T-helper 22 cell (primary cell): ENCODE results near the gene CDH13.

ENCODE experiments used
- DNase-seq: peaks from one replicate; pipeline ENCODE4 v3.0.0-alpha.2; 2020; ENCODE audit warnings: low read depth

The CDH13 gene

DNA sequence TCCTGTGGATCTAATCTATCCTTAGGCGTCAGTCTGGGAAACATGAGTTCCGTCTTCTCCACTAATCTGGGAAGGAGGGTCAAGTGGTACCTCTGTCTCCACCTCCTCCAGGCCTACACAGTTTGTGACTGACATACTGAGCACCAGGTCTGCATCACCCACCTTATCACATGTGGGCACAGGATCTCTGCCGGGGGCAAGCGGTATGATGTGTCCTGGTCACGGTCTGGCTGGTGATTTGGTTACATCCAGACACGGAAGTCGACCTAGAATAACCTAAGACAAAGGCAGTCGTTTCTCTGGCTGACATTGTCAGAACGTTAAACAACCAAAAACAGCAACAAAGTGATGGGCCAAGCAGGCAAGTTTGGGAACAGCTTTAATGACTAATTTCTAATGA lies 1098.5 kb downstream of the CDH13 start:
- no peak for DNase-seq

DNA sequence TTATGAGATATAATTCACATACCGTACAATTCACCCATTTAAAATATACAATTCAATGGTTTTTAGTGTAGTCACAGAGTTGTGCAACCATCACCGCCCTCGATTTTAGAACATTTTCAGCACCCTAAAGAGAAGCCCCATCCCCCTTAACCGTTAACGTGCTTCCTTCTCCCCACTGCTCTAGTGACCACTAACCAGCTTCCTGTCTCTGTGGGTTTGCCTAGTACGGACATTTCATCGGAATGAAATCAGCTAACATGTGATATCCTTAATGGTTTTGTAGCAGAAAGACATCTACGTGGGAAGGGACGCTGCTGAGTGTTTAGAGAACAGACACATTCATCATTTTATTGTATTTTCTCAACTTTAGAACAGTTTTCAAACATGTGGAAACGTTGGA lies 1100.2 kb downstream of the CDH13 start:
- no peak for DNase-seq

DNA sequence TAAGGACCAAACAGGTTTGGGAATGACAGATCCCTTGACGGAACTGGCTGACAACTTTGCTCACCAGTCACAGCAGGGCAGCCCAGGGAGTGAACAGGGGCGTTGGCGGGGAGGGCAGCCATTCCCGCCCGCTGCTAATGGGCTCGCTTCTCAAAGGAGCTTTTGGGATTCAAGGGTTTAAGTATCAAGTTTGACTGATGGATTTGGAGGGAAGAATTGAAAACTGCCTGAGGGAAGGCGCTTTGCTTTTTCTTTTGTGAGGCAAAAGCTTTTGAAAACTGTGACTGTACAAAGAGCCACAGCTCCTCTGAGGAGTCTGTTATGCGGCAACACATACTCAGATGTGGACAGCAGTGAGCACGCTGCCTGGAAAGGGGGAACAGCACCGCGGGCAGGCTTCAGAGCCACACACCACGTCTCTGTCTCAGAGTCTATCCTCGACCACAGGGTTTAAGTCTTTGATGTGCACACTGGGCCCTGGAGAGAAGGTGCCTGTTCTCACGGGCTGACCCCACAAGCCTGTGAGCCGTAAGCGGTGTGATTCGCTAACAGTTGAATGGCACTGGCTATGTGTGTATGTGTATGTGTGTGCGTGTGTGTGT lies 1101.1 kb downstream of the CDH13 start:
- DNase-seq, result no peak

DNA sequence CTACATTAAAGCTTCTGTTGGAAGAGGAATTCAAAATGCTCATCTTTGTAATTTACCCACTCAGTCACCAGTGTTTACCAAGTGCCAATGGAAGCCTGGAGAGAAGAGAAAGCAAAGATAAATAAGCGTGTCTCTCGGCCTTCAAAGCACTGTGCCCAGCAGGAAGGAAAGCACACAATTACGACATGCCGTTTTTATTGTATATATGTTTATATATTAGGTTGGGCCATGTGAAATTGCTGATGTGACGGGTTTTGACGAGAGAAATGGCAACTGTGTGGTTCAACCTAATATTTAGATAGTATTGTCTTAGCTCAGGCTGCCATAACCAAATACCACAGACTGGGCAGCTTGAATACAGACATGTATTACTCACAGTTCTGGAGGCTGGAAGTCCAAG lies 1101.7 kb downstream of the CDH13 start:
- no peak for DNase-seq

DNA sequence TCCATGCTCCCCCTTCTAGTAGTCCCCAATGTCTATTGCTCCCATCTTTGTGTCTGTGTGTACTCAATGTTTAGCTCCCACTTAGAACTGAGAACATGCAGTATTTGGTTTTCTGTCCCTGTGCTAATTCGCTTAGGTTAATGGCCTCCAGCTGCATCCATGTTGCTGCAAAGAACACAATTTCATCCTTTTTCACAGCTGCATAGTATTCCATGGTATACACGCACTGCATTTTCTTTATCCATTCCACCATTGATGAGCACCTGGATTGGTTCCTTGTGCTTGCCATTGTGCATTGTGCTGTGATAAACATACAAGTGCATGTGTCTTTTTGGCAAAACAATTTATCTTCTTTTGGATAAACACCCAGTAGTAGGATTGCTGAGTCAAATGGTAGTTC lies 1104.0 kb downstream of the CDH13 start:
- no peak for DNase-seq

DNA sequence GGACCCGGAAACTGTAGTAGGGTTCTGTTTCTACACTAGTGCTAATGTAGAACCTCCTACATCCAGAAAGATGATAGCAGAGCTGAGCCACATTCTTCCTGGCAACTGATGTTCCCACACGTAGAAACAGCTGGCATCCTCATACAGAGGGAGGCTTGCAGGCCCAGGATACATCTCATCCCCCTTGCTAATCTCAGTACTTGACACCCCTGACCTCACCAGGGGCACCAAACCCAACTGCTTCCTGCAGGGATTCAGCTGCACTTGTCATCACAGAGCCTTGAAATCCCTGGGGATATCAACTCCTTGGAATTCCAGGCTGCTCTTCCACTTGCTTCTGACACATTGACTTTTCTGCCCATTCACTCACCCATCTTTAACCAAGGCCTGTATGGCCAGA lies 1105.8 kb downstream of the CDH13 start:
- DNase-seq, result no peak

DNA sequence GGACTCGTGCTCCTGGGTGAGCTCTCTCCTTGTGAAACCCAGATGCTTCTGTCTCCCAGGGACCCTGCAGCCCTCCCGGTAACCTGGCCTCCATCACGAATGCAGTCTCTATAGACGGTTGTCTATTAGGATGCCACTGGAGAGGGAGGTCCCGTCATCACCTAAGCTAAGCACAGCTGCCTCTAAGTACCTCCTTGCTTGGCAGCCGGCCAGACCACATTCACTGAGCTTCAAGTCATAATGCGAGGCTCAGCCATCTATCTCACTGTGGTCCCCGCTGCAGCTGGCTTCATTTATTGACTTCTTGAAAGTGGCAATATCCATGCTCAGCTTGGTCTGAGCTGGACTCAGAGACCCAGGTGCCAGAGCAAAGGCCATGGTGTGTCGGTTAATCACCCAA lies 1106.5 kb downstream of the CDH13 start:
- DNase-seq, result no peak

DNA sequence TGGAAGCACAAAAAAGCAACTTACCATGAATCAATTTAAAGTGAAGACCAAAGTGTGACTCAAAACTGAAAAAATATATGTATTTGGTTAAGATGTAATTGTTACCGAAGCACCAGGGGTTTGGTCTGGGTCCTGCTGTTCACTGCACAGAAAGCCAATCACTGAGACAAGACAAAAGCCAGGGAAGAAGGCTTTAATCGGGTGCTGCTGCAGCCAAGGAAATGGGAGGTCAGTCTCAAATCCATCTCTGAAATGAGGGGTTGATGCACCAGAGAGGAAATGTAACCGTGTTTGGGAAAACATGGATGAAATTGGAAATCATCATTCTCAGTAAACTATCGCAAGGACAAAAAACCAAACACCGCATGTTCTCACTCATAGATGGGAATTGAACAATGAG lies 1107.4 kb downstream of the CDH13 start:
- DNase-seq, result no peak

DNA sequence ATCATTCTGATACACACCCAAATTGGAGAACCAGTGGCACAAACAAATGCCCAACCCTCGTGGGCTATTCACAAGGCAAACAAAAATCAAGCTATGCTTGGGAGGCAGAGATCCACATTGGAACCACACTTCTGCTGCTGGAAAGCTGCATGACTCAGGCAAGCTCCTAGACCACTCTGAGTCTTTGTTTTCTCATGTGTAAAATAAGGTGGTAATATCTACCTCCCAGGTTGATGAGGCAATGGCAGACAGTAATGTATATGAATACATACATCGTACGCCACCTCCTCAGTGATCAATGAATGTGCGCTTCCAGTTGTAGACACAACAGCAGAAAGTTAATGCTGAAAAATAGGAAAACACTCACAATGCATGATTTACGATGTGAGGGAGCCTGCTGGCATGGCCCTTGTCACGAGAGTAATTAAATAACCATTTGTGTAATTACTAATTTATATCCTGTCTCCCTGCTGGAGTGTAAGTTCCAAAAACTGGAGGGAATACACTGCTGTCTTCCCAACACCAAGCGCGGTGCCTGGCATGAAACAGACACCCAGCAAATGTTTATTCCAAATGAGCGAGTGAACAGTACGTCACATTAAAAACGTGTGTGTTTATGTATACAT lies 1111.1 kb downstream of the CDH13 start:
- DNase-seq, result no peak

DNA sequence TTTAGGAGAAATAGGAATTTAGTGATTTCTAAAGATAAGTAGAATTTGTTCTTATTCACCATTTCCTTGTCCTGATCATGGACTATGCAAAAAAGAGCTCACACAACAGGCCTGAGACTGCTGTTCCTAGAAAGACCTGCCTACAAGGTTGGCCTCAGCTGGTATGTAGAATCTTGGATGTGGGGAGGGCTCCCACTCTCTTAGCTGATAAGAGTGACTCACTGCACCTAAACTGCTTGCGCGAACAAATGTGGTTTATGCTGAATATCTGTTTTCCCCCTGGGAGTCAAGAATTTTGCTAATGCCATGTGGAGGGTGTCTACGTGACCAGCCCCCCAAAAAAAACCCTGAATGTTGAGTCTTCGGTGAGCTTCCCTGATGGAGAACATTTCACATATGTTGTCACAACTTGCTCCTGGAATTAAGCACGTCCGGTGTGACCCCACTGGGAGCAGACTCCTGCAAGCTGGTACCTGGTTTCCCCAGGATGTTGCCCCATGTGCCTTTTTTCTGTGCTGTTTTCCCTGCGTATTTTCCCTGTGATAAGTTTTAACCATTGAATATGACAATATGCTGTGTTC lies 1112.2 kb downstream of the CDH13 start:
- no peak for DNase-seq

DNA sequence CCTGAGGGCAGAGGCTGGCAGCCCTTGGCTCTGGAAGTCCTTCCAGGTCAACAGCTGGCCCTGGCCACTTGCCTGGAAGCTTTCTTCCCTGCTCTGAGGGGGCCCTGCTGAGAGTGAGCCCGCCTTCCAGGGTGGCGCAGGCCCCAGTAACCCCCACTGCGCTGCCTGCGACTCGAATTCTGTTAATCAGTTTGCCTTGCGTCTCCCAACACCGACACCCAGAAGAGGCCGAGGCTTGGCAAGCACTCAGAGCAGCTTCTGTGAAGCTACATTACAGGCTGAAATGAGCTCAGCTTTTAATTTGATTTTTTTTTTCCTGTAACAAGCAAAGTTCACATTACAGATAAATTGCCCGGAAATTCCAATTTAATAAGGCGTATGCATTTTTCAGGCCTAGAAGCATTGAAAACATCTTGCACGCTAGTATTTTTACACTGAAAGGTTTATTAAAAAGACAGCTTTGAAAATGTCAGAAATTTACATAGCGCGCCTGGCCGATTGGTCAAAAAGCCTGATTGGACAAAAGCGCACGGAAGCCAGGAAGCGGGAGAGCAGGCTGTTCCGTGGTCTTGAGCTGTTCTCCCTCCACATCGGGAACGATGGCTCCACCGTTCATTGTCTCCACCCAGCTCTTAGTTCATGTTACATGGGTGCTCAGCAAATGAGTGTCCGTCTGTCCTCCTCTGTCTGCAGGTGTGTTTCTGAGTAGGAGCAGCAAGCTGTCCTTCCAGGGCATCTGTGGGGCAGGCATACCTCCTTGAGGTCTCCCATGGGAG lies 1115.5 kb downstream of the CDH13 start:
- DNase-seq, result no peak

DNA sequence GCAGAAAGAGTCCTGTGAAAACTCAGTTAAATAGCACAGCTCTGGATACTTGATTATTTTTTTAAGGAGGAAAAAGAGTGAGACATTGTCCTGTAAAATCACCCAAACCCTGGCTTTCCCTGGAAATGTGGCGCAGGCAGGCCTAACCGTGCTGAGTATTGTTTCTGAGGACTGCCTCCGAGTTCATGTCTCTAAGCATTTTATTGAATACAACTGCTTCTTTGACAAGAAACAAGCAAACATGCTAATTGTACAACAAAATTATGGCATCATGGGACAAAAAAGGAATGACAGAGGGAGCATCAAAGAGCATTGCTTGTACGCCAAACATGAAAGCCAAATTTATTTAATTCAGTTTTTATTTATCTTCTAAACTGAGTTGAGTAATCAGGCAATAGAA lies 1116.5 kb downstream of the CDH13 start:
- no peak for DNase-seq

DNA sequence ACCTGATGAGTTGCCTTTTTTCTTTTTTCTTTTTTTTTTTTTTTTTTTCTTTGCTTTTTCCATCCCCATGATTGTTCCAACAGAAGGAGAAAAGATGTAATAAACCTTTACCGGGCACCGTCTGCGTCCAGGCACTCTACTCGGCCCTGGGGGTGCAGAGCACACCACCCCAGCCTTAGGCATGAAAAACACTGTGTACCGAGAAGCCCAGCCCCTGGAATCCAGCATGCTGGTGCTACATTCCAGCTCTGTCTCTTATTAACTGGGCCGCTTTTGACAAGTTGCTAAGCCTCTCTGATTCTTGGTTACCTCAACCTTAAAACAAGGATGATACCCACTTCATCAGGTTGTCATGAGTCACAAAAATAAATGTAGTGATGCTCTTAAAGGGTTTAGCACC lies 1117.0 kb downstream of the CDH13 start:
- no peak for DNase-seq

DNA sequence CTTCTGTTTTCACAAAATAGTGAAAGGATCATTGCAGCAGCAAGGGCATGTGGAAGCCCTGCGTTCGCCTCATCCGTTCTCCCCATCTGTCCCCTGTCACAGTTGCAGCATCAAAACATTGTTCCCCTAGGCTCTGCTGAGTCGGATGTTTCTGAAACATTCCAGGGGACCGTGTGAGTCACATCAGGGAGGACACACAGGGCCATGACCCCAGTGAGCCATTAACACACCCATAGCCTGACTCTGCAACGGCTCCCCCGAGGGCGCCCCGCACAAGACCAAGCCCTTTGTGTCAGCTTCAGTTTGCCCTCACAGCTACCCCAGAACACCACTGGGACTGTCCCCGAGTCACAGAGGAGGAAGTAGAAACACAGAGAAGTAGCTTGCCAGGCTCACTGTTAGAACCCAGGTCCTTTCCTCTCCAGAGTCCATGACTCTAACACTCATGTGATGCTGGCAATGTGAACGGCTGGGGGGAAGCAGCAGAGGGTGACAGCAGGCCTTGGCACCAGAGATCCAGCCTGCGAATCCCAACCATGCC lies 1117.7 kb downstream of the CDH13 start:
- no peak for DNase-seq

DNA sequence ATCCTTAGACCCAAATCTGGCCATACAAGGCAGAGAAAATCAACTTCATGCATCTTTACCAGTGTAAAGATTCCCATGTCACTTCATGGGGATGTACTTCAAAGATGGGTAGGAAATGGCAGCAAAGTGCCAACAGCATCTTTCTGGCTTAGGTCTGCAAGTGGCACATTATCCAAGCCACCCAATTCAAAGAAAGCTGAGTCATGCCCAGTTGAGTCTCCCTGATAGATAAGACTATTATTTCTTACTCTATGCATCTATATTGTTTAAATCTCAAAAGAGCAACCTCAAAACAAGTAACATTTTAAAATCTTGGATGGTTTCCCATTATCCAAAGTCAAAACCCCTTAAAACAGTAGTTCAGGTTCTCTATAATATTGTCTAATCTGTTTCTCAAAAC lies 1119.8 kb downstream of the CDH13 start:
- no peak for DNase-seq

DNA sequence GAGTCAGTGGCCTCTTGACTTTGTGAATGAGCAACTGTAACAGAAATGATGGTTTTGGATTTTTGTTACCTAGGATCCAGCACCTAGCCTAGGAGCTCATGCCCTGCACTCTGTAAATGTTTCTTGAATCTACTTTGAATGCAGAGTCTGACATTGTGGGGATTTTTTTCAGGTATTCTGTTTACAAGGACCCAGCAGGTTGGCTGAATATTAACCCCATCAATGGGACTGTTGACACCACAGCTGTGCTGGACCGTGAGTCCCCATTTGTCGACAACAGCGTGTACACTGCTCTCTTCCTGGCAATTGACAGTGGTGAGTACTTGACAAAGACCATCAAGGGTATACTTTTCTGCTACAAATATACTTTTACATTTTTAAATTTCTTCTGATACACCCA lies 1121.2 kb downstream of the CDH13 start:
- DNase-seq, result no peak

DNA sequence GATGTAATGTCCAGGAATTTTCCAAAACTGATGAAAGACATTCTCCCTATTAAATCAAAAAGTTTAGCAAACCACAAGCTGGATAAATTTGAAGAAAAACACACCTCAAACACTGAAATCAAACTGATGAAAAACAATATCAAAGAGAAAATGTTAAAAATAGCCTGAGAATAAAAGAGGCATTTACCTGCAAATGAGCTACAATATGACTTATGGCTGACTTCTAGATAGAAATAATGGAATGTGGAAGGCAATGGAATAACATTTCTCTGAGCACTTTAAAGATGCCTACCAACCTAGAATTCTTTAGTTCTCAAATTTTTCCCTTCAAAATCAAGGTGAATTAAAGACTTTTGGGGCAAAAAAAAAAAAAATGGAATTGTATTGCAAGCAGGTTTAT lies 1128.6 kb downstream of the CDH13 start:
- no peak for DNase-seq

DNA sequence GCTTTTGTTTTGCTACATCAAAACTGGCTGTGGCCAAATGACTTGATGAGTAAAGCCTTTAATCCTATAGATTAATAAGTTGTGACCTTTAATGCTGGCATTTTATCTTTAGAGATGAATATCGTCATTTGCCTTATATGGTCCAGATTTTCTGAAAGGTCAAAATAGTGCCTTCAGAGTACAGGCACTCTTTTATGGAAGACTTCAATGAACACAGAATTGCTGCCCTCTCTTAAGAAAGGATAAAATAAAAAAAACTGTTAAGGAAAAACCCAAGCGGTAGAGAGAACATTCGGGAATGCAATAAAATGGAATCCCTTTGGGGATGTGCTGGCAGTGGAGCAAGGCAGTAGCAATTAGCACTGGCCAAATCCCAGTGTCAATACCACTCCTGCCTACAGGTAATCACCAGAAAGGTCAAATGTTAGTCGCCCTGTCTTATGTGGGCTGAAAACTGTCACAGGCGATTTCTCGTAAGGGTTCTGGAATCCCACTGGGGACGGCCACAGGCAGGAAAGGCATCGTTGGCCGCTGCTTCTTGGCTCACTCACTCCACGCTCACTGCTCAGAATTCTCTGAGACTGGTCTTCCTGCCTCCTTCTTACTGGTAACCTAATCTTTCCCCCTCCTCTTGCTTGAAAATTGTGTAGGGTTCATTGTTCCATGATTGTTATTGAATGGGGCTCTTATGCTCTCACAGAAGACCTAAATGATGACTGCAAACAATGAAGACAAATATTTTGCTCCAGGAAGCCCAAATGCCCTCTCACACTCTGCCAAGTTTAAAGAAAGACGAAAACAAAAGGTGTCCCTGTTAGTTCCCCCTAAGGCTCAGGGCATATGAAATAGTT lies 1135.6 kb downstream of the CDH13 start:
- DNase-seq, result no peak

DNA sequence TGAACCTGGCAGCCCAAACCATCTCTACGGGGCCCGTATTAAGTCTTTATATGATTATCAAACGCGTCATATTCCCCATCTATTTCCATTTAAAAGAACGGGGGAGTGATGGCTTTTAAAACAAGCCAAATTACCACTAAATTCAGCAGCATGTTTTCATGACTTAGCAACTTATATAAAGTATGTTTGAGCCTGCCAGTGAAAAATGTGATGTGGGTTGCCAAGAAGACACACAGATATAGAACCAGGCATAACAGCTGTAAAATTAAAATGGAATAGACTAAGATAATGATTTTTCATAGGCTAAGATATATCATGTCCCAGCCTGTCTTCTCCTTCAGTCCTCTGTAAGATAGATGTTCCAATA lies 1136.2 kb downstream of the CDH13 start:
- DNase-seq, result no peak

DNA sequence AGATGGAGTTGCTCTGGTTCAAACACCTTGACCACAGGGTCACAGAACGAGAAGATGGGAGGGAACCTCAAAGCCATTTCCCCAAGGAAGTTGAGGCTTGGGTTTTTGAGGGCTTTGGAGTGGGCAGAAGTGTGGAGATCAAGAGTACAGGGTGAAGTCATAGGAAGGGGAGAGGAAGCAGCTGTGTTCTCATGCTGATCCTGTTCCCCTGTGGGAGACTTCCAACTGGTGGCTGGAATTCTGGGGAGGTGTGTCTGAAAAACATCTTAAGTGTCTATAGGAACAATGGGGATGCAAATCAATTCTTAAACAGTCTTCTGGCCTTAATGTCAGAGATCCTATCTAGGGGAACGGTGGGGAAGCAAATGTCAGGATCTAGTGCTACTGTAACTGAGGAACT lies 1142.2 kb downstream of the CDH13 start:
- DNase-seq, result no peak

DNA sequence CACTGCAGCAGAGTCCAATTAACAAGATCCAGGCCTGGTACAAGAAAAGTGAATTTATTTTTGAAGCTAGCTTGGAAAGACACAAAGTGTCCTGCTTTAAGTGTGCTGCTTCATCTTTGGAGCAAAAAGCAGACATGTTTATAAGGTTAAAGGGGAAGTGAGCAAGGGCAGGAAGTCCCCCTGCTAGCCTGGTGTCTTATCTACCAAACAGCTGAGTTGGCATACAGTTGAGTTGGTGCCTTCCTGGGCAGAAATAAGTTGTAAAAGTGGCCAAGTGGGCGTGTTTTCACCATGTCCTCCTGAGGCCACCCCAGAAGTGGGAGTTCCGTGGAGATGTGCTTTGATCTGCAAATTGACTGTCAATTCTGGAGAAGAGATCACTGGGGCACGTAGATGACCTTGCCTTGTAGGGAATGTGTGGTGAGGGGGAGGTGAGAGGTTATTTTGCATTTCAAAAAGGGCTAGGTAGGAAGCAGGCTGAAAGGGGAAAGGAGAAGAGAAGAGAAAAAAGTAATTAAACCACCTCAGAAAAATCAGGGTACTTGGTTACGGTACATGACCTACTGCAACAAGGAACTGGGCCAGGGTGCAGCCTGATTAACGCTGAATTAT lies 1142.7 kb downstream of the CDH13 start:
- DNase-seq, result no peak
